Stomach (tissue), 4 donors: ENCODE results near the gene PLA2G4F.

ENCODE experiments used
- CTCF ChIP-seq, 7 experiments: fragments of 450-650 bp in 4 of 7; fragments of 200-600 bp in 3 of 7; sonication (generic) in 3 of 7; IDR thresholded peaks; one replicate each; pipeline ENCODE4 v1.5.1; 2016 to 2019; ENCODE audit warnings: antibody characterized with exemption in 7 of 7, control low read depth in 2 of 7, mild to moderate bottlenecking in 1 of 7
- EP300 ChIP-seq: sonication (generic); formaldehyde crosslinking; IDR thresholded peaks from one replicate; pipeline ENCODE4 v1.6.1; 2017; ENCODE audit warnings: antibody characterized with exemption

GRCh38 chr15:42131006-42131405 lies 25.4 kb downstream of the PLA2G4F start:
- TF ChIP-seq EP300 (no peak), CTCF (IDR thresholded peaks at IDR 0.05) (no peak)
